Neural cell (in vitro differentiated cells): ENCODE measurements around the gene FSTL1. TPM values are rescaled to one million over a fixed set of nuclear protein-coding genes. Genes with fewer than 3 reads are reported as not detected.

Experiments used
- H2AFZ ChIP-seq: fragments of 200-600, 300-800 bp; sonication (generic), shearing (Covaris generic); 2 replicates; pipeline ENCODE4 v1.6.0; 2014; ENCODE audit warnings: low read depth, mild to moderate bottlenecking, antibody characterized with exemption, low read length, moderate library complexity
- H3F3A ChIP-seq: fragments of 200-600 bp; shearing (Covaris generic); 2 replicates; pipeline ENCODE4 v1.6.1; 2016; ENCODE audit warnings: mild to moderate bottlenecking, moderate library complexity, mixed read lengths, antibody characterized with exemption, low read length; ENCODE audit not compliant: insufficient read depth, poor library complexity, severe bottlenecking
- H3K27ac ChIP-seq: fragments of 200-600, 300-800 bp; sonication (generic), shearing (Covaris generic); 2 replicates; pipeline ENCODE4 v1.5.1; 2014; ENCODE audit warnings: mild to moderate bottlenecking, low read length, moderate library complexity
- H3K27me3 ChIP-seq: fragments of 300-800, 200-600 bp; sonication (generic), shearing (Covaris generic); 2 replicates; pipeline ENCODE4 v1.6.0; 2014; ENCODE audit warnings: mild to moderate bottlenecking, low read depth, low read length, moderate library complexity; ENCODE audit not compliant: insufficient read depth
- H3K36me3 ChIP-seq: fragments of 300-800, 200-600 bp; sonication (generic), shearing (Covaris generic); 2 replicates; pipeline ENCODE4 v1.5.1; 2014; ENCODE audit warnings: mild to moderate bottlenecking, antibody characterized with exemption, low read length, moderate library complexity; ENCODE audit not compliant: insufficient read depth
- H3K4me2 ChIP-seq: fragments of 300-800, 200-600 bp; sonication (generic), shearing (Covaris generic); 2 replicates; pipeline ENCODE4 v1.6.0; 2014; ENCODE audit warnings: mild to moderate bottlenecking, low read length
- H3K4me3 ChIP-seq: fragments of 300-800, 200-600 bp; sonication (generic), shearing (Covaris generic); 2 replicates; pipeline ENCODE4 v1.5.1; 2014; ENCODE audit warnings: mild to moderate bottlenecking, low read length, moderate library complexity
- H3K79me2 ChIP-seq: fragments of 200-600 bp; shearing (Covaris generic); replicated peaks from 2 replicates; pipeline ENCODE4 v1.6.0; 2014; ENCODE audit warnings: mild to moderate bottlenecking, low read length, moderate library complexity; ENCODE audit not compliant: insufficient read depth
- H3K9ac ChIP-seq: fragments of 300-800, 200-600 bp; sonication (generic), shearing (Covaris generic); 2 replicates; pipeline ENCODE4 v1.6.1; 2016; ENCODE audit warnings: mild to moderate bottlenecking, low read length, mixed read lengths
- H3K9me2 ChIP-seq: fragments of 200-600 bp; shearing (Covaris generic); 2 replicates; pipeline ENCODE4 v1.6.1; 2016; ENCODE audit warnings: mild to moderate bottlenecking, low read length, mixed read lengths; ENCODE audit not compliant: insufficient read depth
- H3K9me3 ChIP-seq: fragments of 200-600, 300-800 bp; sonication (generic), shearing (Covaris generic); 2 replicates; pipeline ENCODE4 v1.6.1; 2016; ENCODE audit warnings: mild to moderate bottlenecking, mixed run types, low read length, moderate library complexity, mixed read lengths
- H4K20me1 ChIP-seq: fragments of 200-600 bp; shearing (Covaris generic); 2 replicates; pipeline ENCODE4 v1.6.1; 2016; ENCODE audit warnings: mild to moderate bottlenecking, mixed run types; ENCODE audit not compliant: insufficient read depth
- EP300 ChIP-seq: fragments of 450-650 bp; conservative IDR thresholded peaks from 2 replicates; pipeline ENCODE4 v1.6.1; 2014; ENCODE audit warnings: antibody characterized with exemption, mild to moderate bottlenecking, moderate library complexity; ENCODE audit not compliant: poor library complexity, severe bottlenecking
- EZH2 ChIP-seq: fragments of 200-600, 300-800 bp; shearing (Covaris generic), sonication (generic); IDR thresholded peaks from 2 replicates; pipeline ENCODE4 v1.6.1; 2014; ENCODE audit warnings: antibody characterized with exemption, low read length, borderline replicate concordance, mild to moderate bottlenecking; ENCODE audit not compliant: insufficient read depth, poor library complexity, severe bottlenecking
- MXI1 ChIP-seq: fragments of 450-650 bp; conservative IDR thresholded peaks from 2 replicates; pipeline ENCODE4 v1.6.1; 2014; ENCODE audit warnings: antibody characterized with exemption, mild to moderate bottlenecking; ENCODE audit not compliant: poor library complexity, severe bottlenecking
- POLR2AphosphoS5 ChIP-seq: IDR thresholded peaks from 2 replicates; pipeline ENCODE4 v1.6.1; 2012
- RAD21 ChIP-seq: fragments of 450-650 bp; conservative IDR thresholded peaks from 2 replicates; pipeline ENCODE4 v1.6.1; 2014; ENCODE audit warnings: antibody characterized with exemption, mild to moderate bottlenecking, moderate library complexity
- SMC3 ChIP-seq: fragments of 450-650 bp; conservative IDR thresholded peaks from 2 replicates; pipeline ENCODE4 v1.6.1; 2014; ENCODE audit warnings: antibody characterized with exemption, mild to moderate bottlenecking, moderate library complexity; ENCODE audit not compliant: poor library complexity
- TAF1 ChIP-seq: IDR thresholded peaks from 2 replicates; pipeline ENCODE4 v1.6.1; 2012; ENCODE audit warnings: low read depth
- polyA plus RNA-seq: library from polyadenylated mRNA; depleted of rRNA; stranded (reverse); fragments of >200 nt; gene quantifications from 2 replicates; pipeline ENCODE4 v1.2.3, GENCODE V29; 2014
- TF ChIP-seq, protein P1 (sequence below): fragments of 450-650 bp; IDR thresholded peaks from 2 replicates; pipeline ENCODE4 v1.5.1; 2014; ENCODE audit warnings: antibody characterized with exemption, mild to moderate bottlenecking, moderate library complexity; ENCODE audit not compliant: poor library complexity, severe bottlenecking
- TF ChIP-seq, protein P2 (sequence below): IDR thresholded peaks from 2 replicates; pipeline ENCODE4 v1.6.1; 2012; ENCODE audit warnings: borderline replicate concordance

Gene FSTL1
- polyA plus RNA-seq, 1 donor from 2014 or later, result 12.3 TPM

DNA sequence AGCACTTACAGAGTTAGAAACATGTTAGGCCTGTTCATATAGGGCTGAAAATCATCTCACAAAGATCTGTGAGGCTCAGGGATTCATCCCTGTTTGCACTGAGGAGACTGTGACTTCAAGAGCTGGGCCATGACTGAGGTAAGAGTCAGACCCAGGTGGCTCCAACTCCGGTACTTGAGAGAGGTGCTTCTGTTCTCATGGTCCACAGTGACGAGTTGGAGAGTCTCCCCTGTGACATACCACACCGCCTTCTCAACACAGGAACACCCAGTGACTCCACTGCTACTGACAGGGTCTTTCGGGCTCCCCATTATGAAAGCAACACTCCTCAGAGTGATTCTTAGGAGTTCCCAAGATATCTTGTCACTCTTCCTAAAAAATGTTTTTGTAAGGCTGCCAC is 27.4 kb downstream of the FSTL1 start:
- no peaks in the 10 kb centered on the region for H3K79me2 ChIP-seq
- H2AFZ ChIP-seq, result no peak overlapping the region
- H3K27ac ChIP-seq, result no peak overlapping the region
- H4K20me1 ChIP-seq, result no peaks in the 10 kb centered on the region
- H3K36me3 ChIP-seq, result no peaks in the 10 kb centered on the region
- H3K4me2 ChIP-seq, result no peak overlapping the region
- no peaks in the 10 kb centered on the region for H3K27me3 ChIP-seq
- H3K9me3 ChIP-seq, result no peaks in the 10 kb centered on the region
- H3K4me3 ChIP-seq, result no peak overlapping the region
- H3K9ac ChIP-seq, result no peak overlapping the region
- H3K9me2 ChIP-seq, result no peaks in the 10 kb centered on the region
- no peak for TF ChIP-seq EP300
- no peaks in the 10 kb centered on the region for H3F3A ChIP-seq

DNA sequence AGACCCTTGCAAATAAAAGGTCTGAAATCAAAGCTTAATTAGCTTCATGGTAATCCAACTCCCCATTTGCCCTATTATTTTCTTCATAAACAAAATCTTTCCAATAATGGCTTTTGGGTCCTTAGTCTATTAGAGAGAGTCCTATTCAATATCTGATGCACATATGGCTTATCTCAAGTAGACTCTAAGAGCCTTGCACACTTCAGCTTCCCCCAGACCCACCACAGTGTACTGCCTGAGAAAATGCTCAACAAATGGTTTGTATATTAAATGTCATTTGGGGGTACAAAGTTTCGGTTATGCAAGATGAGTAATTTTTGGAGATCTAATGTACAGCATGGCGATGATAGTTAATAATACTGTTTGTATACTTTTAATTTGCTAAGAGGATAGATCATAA is 28.9 kb downstream of the FSTL1 start:
- no peak overlapping the region for H2AFZ ChIP-seq
- H3K79me2 ChIP-seq, result no peaks in the 10 kb centered on the region
- H3K9ac ChIP-seq, result no peak overlapping the region
- H3K36me3 ChIP-seq, result no peaks in the 10 kb centered on the region
- no peaks in the 10 kb centered on the region for H3K9me2 ChIP-seq
- no peak overlapping the region for H3K4me2 ChIP-seq
- TF ChIP-seq, protein P1, sequence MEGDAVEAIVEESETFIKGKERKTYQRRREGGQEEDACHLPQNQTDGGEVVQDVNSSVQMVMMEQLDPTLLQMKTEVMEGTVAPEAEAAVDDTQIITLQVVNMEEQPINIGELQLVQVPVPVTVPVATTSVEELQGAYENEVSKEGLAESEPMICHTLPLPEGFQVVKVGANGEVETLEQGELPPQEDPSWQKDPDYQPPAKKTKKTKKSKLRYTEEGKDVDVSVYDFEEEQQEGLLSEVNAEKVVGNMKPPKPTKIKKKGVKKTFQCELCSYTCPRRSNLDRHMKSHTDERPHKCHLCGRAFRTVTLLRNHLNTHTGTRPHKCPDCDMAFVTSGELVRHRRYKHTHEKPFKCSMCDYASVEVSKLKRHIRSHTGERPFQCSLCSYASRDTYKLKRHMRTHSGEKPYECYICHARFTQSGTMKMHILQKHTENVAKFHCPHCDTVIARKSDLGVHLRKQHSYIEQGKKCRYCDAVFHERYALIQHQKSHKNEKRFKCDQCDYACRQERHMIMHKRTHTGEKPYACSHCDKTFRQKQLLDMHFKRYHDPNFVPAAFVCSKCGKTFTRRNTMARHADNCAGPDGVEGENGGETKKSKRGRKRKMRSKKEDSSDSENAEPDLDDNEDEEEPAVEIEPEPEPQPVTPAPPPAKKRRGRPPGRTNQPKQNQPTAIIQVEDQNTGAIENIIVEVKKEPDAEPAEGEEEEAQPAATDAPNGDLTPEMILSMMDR, result no peak
- TF ChIP-seq RAD21, result no peak
- TF ChIP-seq POLR2AphosphoS5, result no peak
- no peak for TF ChIP-seq EZH2
- TF ChIP-seq TAF1, result no peak
- TF ChIP-seq, protein P2, sequence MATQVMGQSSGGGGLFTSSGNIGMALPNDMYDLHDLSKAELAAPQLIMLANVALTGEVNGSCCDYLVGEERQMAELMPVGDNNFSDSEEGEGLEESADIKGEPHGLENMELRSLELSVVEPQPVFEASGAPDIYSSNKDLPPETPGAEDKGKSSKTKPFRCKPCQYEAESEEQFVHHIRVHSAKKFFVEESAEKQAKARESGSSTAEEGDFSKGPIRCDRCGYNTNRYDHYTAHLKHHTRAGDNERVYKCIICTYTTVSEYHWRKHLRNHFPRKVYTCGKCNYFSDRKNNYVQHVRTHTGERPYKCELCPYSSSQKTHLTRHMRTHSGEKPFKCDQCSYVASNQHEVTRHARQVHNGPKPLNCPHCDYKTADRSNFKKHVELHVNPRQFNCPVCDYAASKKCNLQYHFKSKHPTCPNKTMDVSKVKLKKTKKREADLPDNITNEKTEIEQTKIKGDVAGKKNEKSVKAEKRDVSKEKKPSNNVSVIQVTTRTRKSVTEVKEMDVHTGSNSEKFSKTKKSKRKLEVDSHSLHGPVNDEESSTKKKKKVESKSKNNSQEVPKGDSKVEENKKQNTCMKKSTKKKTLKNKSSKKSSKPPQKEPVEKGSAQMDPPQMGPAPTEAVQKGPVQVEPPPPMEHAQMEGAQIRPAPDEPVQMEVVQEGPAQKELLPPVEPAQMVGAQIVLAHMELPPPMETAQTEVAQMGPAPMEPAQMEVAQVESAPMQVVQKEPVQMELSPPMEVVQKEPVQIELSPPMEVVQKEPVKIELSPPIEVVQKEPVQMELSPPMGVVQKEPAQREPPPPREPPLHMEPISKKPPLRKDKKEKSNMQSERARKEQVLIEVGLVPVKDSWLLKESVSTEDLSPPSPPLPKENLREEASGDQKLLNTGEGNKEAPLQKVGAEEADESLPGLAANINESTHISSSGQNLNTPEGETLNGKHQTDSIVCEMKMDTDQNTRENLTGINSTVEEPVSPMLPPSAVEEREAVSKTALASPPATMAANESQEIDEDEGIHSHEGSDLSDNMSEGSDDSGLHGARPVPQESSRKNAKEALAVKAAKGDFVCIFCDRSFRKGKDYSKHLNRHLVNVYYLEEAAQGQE, result no peak
- TF ChIP-seq MXI1, result no peak
- no peak for TF ChIP-seq SMC3
- TF ChIP-seq EP300, result no peak
- H4K20me1 ChIP-seq, result no peaks in the 10 kb centered on the region
- H3K27ac ChIP-seq, result no peak overlapping the region
- H3K9me3 ChIP-seq, result no peaks in the 10 kb centered on the region
- no peaks in the 10 kb centered on the region for H3K27me3 ChIP-seq
- H3F3A ChIP-seq, result no peaks in the 10 kb centered on the region
- H3K4me3 ChIP-seq, result no peak overlapping the region

DNA sequence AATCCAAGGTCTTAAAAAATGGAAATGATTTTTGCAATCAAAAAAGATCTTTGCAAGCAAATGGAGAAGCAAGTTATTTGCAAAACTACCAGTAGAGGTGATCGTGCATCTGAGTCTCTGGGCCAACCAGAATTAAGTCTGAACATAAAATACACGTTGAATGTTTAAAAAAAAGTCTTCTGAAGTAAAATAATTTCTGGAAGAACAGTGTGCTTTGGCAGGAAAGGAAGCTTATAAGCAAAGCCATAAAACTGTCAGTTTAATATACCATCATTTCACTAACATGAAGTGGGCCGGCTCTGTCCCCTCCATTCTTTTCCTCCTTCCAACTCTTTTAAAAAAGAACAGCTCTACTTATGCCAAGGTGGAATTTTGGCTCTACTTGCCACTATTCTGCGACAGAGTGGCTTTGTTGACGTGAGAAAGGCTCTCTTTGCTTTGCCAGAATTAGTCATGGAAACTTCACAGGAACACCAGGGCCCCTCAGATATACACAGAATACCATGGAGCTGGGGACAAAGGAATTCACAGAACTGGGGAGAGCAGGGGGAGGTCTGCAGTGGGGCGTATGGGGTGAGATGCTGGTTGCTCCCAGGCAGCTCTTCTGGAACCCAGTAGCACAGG is 29.8 kb downstream of the FSTL1 start:
- no peak overlapping the region for H3K9ac ChIP-seq
- no peaks in the 10 kb centered on the region for H3K9me3 ChIP-seq
- H3K36me3 ChIP-seq, result no peaks in the 10 kb centered on the region
- no peaks in the 10 kb centered on the region for H3F3A ChIP-seq
- no peaks in the 10 kb centered on the region for H3K79me2 ChIP-seq
- H4K20me1 ChIP-seq, result no peaks in the 10 kb centered on the region
- no peak overlapping the region for H3K4me2 ChIP-seq
- H3K27me3 ChIP-seq, result no peaks in the 10 kb centered on the region
- no peak overlapping the region for H2AFZ ChIP-seq
- no peak overlapping the region for H3K27ac ChIP-seq
- TF ChIP-seq, protein P1, result no peak
- no peak for TF ChIP-seq RAD21
- no peak for TF ChIP-seq TAF1
- no peak for TF ChIP-seq EZH2
- TF ChIP-seq SMC3, result no peak
- TF ChIP-seq, protein P2, result no peak
- no peak for TF ChIP-seq MXI1
- TF ChIP-seq POLR2AphosphoS5, result no peak
- no peak for TF ChIP-seq EP300
- H3K4me3 ChIP-seq, result no peak overlapping the region
- no peaks in the 10 kb centered on the region for H3K9me2 ChIP-seq
